OCI-LY1 (cell line): Measurements from ENCODE around the gene RELB.

ENCODE experiments used
- CTCF ChIP-seq: fragments of 200-600 bp; sonication (generic), shearing (Covaris generic); IDR thresholded peaks from 2 replicates; pipeline ENCODE4 v1.5.1; 2017; ENCODE audit warnings: mild to moderate bottlenecking, antibody characterized with exemption, low read length, moderate library complexity, mixed read lengths
- EZH2 ChIP-seq: fragments of 200-600 bp; sonication (generic), shearing (Covaris generic); IDR thresholded peaks from 2 replicates; pipeline ENCODE4 v1.8.0; 2017; ENCODE audit warnings: borderline replicate concordance, mixed run types, mild to moderate bottlenecking, antibody characterized with exemption, low read length, moderate library complexity, mixed read lengths

GRCh38 chr19:45005787-45006186 lies 4.5 kb downstream of the RELB start:
- TF ChIP-seq CTCF = no peak
- no peak for TF ChIP-seq EZH2
